Neural progenitor cell (in vitro differentiated cells): ENCODE results near the gene TMEM266. TPM values are rescaled to one million over a fixed set of nuclear protein-coding genes. Genes with fewer than 3 reads are reported as not detected.

Source experiments
- DNase-seq: peaks from one replicate; pipeline ENCODE4 v3.0.0-alpha.2; 2016; ENCODE audit warnings: low spot score
- H2AFZ ChIP-seq: fragments of 200-600 bp; sonication (generic); replicated peaks from 2 replicates; pipeline ENCODE4 v1.6.1; 2016; ENCODE audit warnings: antibody characterized with exemption
- H3F3A ChIP-seq: fragments of 200-600 bp; sonication (generic); 2 replicates; pipeline ENCODE4 v1.6.1; 2016; ENCODE audit warnings: antibody characterized with exemption, low read depth
- H3K27ac ChIP-seq: fragments of 200-600 bp; sonication (generic); 2 replicates; pipeline ENCODE4 v1.5.1; 2016; ENCODE audit warnings: mild to moderate bottlenecking
- H3K27me3 ChIP-seq: fragments of 200-600 bp; sonication (generic); 2 replicates; pipeline ENCODE4 v1.6.1; 2016; ENCODE audit warnings: mild to moderate bottlenecking, moderate library complexity
- H3K36me3 ChIP-seq: fragments of 200-600 bp; sonication (generic); 2 replicates; pipeline ENCODE4 v1.5.1; 2016
- H3K4me1 ChIP-seq: fragments of 200-600 bp; sonication (generic); 2 replicates; pipeline ENCODE4 v1.6.1; 2016; ENCODE audit warnings: mixed run types
- H3K4me2 ChIP-seq: fragments of 200-600 bp; sonication (generic); 2 replicates; pipeline ENCODE4 v1.6.1; 2016
- H3K4me3 ChIP-seq: fragments of 200-600 bp; sonication (generic); 2 replicates; pipeline ENCODE4 v1.5.1; 2016
- H3K79me2 ChIP-seq: fragments of 200-600 bp; sonication (generic); 2 replicates; pipeline ENCODE4 v1.6.1; 2016; ENCODE audit warnings: low read depth
- H3K9ac ChIP-seq: fragments of 200-600 bp; sonication (generic); 2 replicates; pipeline ENCODE4 v1.6.1; 2016
- H3K9me3 ChIP-seq: fragments of 200-600 bp; sonication (generic); 2 replicates; pipeline ENCODE4 v1.5.1; 2016; ENCODE audit warnings: low read depth
- H4K20me1 ChIP-seq: fragments of 200-600 bp; sonication (generic); 2 replicates; pipeline ENCODE4 v1.6.1; 2016; ENCODE audit warnings: low read depth
- H3K27ac Mint-ChIP-seq: 3 replicates; pipeline ENCODE4 v1.8.0; 2021; ENCODE audit warnings: mixed read lengths
- H3K27me3 Mint-ChIP-seq: 2 replicates; pipeline ENCODE4 v1.8.0; 2022; ENCODE audit warnings: low read depth, mild to moderate bottlenecking, inconsistent platforms, moderate library complexity, mixed read lengths; ENCODE audit not compliant: insufficient read depth
- H3K36me3 Mint-ChIP-seq: 3 replicates; pipeline ENCODE4 v1.8.0; 2021; ENCODE audit warnings: mixed read lengths
- H3K4me1 Mint-ChIP-seq: 3 replicates; pipeline ENCODE4 v1.8.0; 2021; ENCODE audit warnings: mixed read lengths
- H3K4me3 Mint-ChIP-seq: 3 replicates; pipeline ENCODE4 v1.8.0; 2021; ENCODE audit warnings: mild to moderate bottlenecking, moderate library complexity, mixed read lengths
- H3K9me3 Mint-ChIP-seq: 3 replicates; pipeline ENCODE4 v1.8.0; 2020; ENCODE audit warnings: mixed read lengths
- EZH2 ChIP-seq: fragments of 200-600 bp; sonication (generic); IDR thresholded peaks from 2 replicates; pipeline ENCODE4 v1.6.1; 2017; ENCODE audit warnings: antibody characterized with exemption, mild to moderate bottlenecking, moderate library complexity
- EZH2phosphoT487 ChIP-seq: fragments of 200-600 bp; sonication (generic); IDR thresholded peaks from 2 replicates; pipeline ENCODE4 v1.6.1; 2017; ENCODE audit warnings: antibody characterized with exemption
- total RNA-seq: library from RNA; depleted of rRNA; stranded (reverse); fragments of >200 nt; gene quantifications from 2 replicates; pipeline ENCODE4 v1.2.3, GENCODE V29; 2015; ENCODE audit warnings: low replicate concordance
- TF ChIP-seq, protein P1 (sequence below): fragments of 200-600 bp; sonication (generic); IDR thresholded peaks from 2 replicates; pipeline ENCODE4 v1.5.1; 2017; ENCODE audit warnings: antibody characterized with exemption, mild to moderate bottlenecking

The TMEM266 gene
- total RNA-seq, 1 donor from 2014 or later, result 0.43 TPM

DNA sequence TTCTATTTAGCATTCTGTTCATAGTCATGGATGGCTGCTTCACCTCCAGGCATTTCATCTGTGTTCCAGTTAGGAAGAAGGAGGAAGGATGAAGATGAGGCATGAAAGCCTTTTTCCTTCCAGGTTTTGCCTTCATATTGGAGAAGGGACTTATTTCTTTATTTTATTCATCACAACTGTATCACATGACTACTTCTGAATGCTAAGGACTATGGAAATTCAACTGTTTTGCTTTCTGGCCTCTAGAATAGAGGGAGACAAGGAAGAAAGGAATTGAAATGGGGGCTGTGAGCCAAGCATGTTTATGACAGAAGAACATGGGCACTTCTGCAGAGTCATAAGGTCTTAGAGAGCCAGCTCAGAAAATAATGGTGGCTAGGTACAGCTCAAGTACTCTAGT is 10.4 kb downstream of the TMEM266 start:
- peaks cover 5% of the 10 kb centered on the region for H3K4me1 Mint-ChIP-seq
- Histone ChIP-seq H3K9me3 (no peaks in the 10 kb centered on the region), H3F3A (no peaks in the 10 kb centered on the region), H3K27ac (no peak overlapping the region), H3K4me3 (no peak overlapping the region), H3K79me2 (no peaks in the 10 kb centered on the region), H3K9ac (no peak overlapping the region), H2AFZ (no peak overlapping the region), H3K4me1 (peaks cover 5% of the 10 kb centered on the region), H3K36me3 (no peaks in the 10 kb centered on the region), H3K27me3 (peaks cover 3% of the 10 kb centered on the region), H4K20me1 (no peaks in the 10 kb centered on the region), H3K4me2 (no peak overlapping the region)
- no peak for DNase-seq
- H3K4me3 Mint-ChIP-seq, result no peak overlapping the region
- no peaks in the 10 kb centered on the region for H3K9me3 Mint-ChIP-seq
- TF ChIP-seq EZH2phosphoT487, result no peak
- TF ChIP-seq, protein P1, sequence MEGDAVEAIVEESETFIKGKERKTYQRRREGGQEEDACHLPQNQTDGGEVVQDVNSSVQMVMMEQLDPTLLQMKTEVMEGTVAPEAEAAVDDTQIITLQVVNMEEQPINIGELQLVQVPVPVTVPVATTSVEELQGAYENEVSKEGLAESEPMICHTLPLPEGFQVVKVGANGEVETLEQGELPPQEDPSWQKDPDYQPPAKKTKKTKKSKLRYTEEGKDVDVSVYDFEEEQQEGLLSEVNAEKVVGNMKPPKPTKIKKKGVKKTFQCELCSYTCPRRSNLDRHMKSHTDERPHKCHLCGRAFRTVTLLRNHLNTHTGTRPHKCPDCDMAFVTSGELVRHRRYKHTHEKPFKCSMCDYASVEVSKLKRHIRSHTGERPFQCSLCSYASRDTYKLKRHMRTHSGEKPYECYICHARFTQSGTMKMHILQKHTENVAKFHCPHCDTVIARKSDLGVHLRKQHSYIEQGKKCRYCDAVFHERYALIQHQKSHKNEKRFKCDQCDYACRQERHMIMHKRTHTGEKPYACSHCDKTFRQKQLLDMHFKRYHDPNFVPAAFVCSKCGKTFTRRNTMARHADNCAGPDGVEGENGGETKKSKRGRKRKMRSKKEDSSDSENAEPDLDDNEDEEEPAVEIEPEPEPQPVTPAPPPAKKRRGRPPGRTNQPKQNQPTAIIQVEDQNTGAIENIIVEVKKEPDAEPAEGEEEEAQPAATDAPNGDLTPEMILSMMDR, result no peak
- TF ChIP-seq EZH2, result no peak
- no peak overlapping the region for H3K27ac Mint-ChIP-seq
- H3K27me3 Mint-ChIP-seq, result peaks cover 2% of the 10 kb centered on the region
- no peaks in the 10 kb centered on the region for H3K36me3 Mint-ChIP-seq

- Histone ChIP-seq H4K20me1 (no peaks in the 10 kb centered on the region), H3K27me3 (no peaks in the 10 kb centered on the region), H3K9me3 (no peaks in the 10 kb centered on the region), H3K27ac (no peak overlapping the region), H3K4me3 (no peak overlapping the region), H3F3A (no peaks in the 10 kb centered on the region), H3K4me1 (no peaks in the 10 kb centered on the region), H3K4me2 (no peak overlapping the region), H3K36me3 (no peaks in the 10 kb centered on the region), H2AFZ (no peak overlapping the region), H3K79me2 (no peaks in the 10 kb centered on the region), H3K9ac (no peak overlapping the region)
- no peaks in the 10 kb centered on the region for H3K27me3 Mint-ChIP-seq
- no peaks in the 10 kb centered on the region for H3K36me3 Mint-ChIP-seq
- TF ChIP-seq, protein P1, result no peak
- TF ChIP-seq EZH2 (no peak), EZH2phosphoT487 (no peak)
- H3K4me1 Mint-ChIP-seq, result no peaks in the 10 kb centered on the region
- DNase-seq, result no peak
- H3K4me3 Mint-ChIP-seq, result no peak overlapping the region
- no peak overlapping the region for H3K27ac Mint-ChIP-seq
- no peaks in the 10 kb centered on the region for H3K9me3 Mint-ChIP-seq
These were observed 11.3 kb downstream of the TMEM266 start for GRCh38 chr15:76070921-76071635.

DNA sequence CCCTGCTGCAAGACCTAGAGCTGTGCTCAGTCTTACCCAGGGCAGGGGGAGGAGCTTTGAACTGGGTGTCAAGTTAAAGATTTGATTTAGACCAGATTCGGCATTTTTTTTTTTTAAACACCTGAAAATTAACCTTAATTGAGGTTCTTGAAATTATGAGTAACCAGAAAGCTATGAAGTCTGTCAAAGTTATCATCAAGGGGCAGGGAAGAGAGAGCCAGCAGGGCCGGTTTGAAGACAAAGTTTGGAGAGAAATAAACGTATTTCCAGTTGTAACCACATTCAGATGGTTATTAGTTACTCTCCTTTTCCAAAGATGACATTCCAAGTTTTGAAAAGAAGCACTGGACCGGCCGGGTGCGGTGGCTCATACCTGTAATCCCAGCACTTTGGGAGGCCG is 12.0 kb downstream of the TMEM266 start:
- Histone ChIP-seq H2AFZ (no peak overlapping the region), H3K79me2 (no peaks in the 10 kb centered on the region), H3K36me3 (no peaks in the 10 kb centered on the region), H4K20me1 (no peaks in the 10 kb centered on the region), H3F3A (no peaks in the 10 kb centered on the region), H3K27ac (no peak overlapping the region), H3K9me3 (no peaks in the 10 kb centered on the region), H3K9ac (no peak overlapping the region), H3K4me1 (no peaks in the 10 kb centered on the region), H3K4me2 (no peak overlapping the region), H3K4me3 (no peak overlapping the region), H3K27me3 (no peaks in the 10 kb centered on the region)
- no peak overlapping the region for H3K27ac Mint-ChIP-seq
- no peaks in the 10 kb centered on the region for H3K4me1 Mint-ChIP-seq
- H3K9me3 Mint-ChIP-seq, result no peaks in the 10 kb centered on the region
- no peaks in the 10 kb centered on the region for H3K27me3 Mint-ChIP-seq
- no peak overlapping the region for H3K4me3 Mint-ChIP-seq
- TF ChIP-seq EZH2, result no peak
- TF ChIP-seq, protein P1, result no peak
- TF ChIP-seq EZH2phosphoT487, result no peak
- H3K36me3 Mint-ChIP-seq, result no peaks in the 10 kb centered on the region
- no peak for DNase-seq
